ENCODE measurements around the gene TACC2.

TACC2 gene

GRCh38 chr10:122291739-122292138, 302.8 kb downstream of the TACC2 start:
- no peaks in the 10 kb centered on the region for H3K36me3 ChIP-seq (ENCODE audit: control insufficient read depth in 5 of 5, insufficient read depth in 5 of 5, low read length in 5 of 5)
- H3K27ac ChIP-seq (ENCODE audit: low read depth, low read length): no peak overlapping the region
- H3K27me3 ChIP-seq (ENCODE audit: control insufficient read depth in 5 of 5, insufficient read depth in 4 of 5, low read length in 5 of 5): no peaks in the 10 kb centered on the region
- H3K9me3 ChIP-seq (ENCODE audit: control insufficient read depth in 5 of 5, low read length in 5 of 5): no peaks in the 10 kb centered on the region
- no peak overlapping the region for H3K9ac ChIP-seq (ENCODE audit: low read length in 5 of 5)
- peaks cover 0 to 9% (median 7%) of the 10 kb centered on the region in 5 donors for H3K4me1 ChIP-seq (ENCODE audit: control insufficient read depth in 5 of 5, insufficient read depth in 5 of 5, low read length in 5 of 5)
- H3K4me3 ChIP-seq (ENCODE audit: low read depth in 1 of 5, low read length in 5 of 5): no peak overlapping the region

GRCh38 chr10:122292376-122292775, 303.4 kb downstream of the TACC2 start:
- Histone ChIP-seq H3K9ac (ENCODE audit: low read length in 5 of 5) (no peak overlapping the region), H3K27me3 (ENCODE audit: control insufficient read depth in 5 of 5, insufficient read depth in 4 of 5, low read length in 5 of 5) (peaks cover 0 to 2% (median 0%) of the 10 kb centered on the region in 5 donors), H3K4me1 (ENCODE audit: control insufficient read depth in 5 of 5, insufficient read depth in 5 of 5, low read length in 5 of 5) (peaks cover 0 to 5% (median 1%) of the 10 kb centered on the region in 5 donors), H3K9me3 (ENCODE audit: control insufficient read depth in 5 of 5, low read length in 5 of 5) (no peaks in the 10 kb centered on the region), H3K36me3 (ENCODE audit: control insufficient read depth in 5 of 5, insufficient read depth in 5 of 5, low read length in 5 of 5) (no peaks in the 10 kb centered on the region), H3K4me3 (ENCODE audit: low read depth in 1 of 5, low read length in 5 of 5) (no peak overlapping the region), H3K27ac (ENCODE audit: low read depth, low read length) (no peak overlapping the region)

- no peaks in the 10 kb centered on the region for H3K36me3 ChIP-seq (ENCODE audit: control insufficient read depth in 5 of 5, insufficient read depth in 5 of 5, low read length in 5 of 5)
- no peak overlapping the region for H3K27ac ChIP-seq (ENCODE audit: low read depth, low read length)
- H3K4me3 ChIP-seq (ENCODE audit: low read depth in 1 of 5, low read length in 5 of 5): no peak overlapping the region
- H3K9ac ChIP-seq (ENCODE audit: low read length in 5 of 5): no peak overlapping the region
- H3K27me3 ChIP-seq (ENCODE audit: control insufficient read depth in 5 of 5, insufficient read depth in 4 of 5, low read length in 5 of 5): peaks cover 0 to 3% (median 0%) of the 10 kb centered on the region in 5 donors
- no peaks in the 10 kb centered on the region for H3K9me3 ChIP-seq (ENCODE audit: control insufficient read depth in 5 of 5, low read length in 5 of 5)
- peaks cover 0 to 5% (median 0%) of the 10 kb centered on the region in 5 donors for H3K4me1 ChIP-seq (ENCODE audit: control insufficient read depth in 5 of 5, insufficient read depth in 5 of 5, low read length in 5 of 5)
Measured at GRCh38 chr10:122293156-122293960, 304.4 kb downstream of the TACC2 start.

- Histone ChIP-seq H3K9me3 (ENCODE audit: control insufficient read depth in 5 of 5, low read length in 5 of 5) (no peaks in the 10 kb centered on the region), H3K4me1 (ENCODE audit: control insufficient read depth in 5 of 5, insufficient read depth in 5 of 5, low read length in 5 of 5) (peaks cover 0 to 5% (median 1%) of the 10 kb centered on the region in 5 donors), H3K27me3 (ENCODE audit: control insufficient read depth in 5 of 5, insufficient read depth in 4 of 5, low read length in 5 of 5) (peaks cover 0 to 6% (median 0%) of the 10 kb centered on the region in 5 donors), H3K9ac (ENCODE audit: low read length in 5 of 5) (no peak overlapping the region), H3K27ac (ENCODE audit: low read depth, low read length) (no peak overlapping the region), H3K36me3 (ENCODE audit: control insufficient read depth in 5 of 5, insufficient read depth in 5 of 5, low read length in 5 of 5) (no peaks in the 10 kb centered on the region), H3K4me3 (ENCODE audit: low read depth in 1 of 5, low read length in 5 of 5) (no peak overlapping the region)
Measured at GRCh38 chr10:122293961-122294380, 305.0 kb downstream of the TACC2 start.

DNA sequence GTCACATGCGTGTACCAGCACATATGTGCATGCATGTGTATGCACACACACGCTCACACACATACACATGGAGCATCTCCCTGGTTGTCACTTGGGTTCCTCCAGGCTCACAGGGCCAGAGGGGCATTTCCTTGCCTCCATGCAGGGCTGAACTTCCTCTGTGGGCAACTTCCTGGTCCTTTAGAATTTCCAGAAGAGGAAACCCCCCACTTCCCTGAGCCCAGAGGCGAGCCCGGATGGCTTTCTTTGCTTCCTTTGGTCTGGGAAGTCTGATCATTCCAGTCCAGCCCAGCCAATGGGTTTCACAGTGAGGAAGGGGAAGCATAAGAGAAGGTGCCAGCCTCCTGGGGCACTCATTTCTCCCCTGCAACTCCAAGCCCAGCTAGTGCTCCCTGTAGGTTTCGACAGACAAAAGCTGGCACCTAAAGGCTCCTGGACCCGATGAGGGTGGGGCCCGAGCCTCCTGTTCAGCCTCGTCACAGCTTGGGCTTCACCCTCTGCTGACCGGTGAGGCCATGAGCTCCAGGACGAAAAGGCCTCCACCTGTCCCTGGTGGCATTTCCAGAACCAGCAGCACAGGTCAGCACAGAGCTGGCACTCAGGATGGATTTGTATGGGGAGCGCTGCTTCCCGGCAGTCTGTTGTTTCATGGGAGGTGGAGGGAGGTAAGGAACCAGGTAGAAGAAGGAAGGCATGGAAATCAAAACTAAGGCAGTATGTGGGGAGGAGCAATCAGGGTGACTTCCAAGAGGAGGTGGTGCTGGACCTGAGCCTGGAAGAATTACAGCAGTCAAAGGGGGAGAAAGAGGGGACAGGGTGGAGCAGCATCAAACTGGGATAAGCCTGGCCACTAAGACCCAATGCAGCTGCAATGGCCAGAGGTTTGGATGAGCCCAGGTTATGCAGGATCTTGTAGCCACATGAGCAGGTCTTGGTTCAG, 305.8 kb downstream of the TACC2 start:
- Histone ChIP-seq H3K4me1 (ENCODE audit: control insufficient read depth in 5 of 5, insufficient read depth in 5 of 5, low read length in 5 of 5) (peaks cover 0 to 5% (median 3%) of the 10 kb centered on the region in 5 donors), H3K27me3 (ENCODE audit: control insufficient read depth in 5 of 5, insufficient read depth in 4 of 5, low read length in 5 of 5) (peaks cover 0 to 6% (median 0%) of the 10 kb centered on the region in 5 donors), H3K9me3 (ENCODE audit: control insufficient read depth in 5 of 5, low read length in 5 of 5) (no peaks in the 10 kb centered on the region), H3K9ac (ENCODE audit: low read length in 5 of 5) (no peak overlapping the region), H3K4me3 (ENCODE audit: low read depth in 1 of 5, low read length in 5 of 5) (no peak overlapping the region), H3K36me3 (ENCODE audit: control insufficient read depth in 5 of 5, insufficient read depth in 5 of 5, low read length in 5 of 5) (no peaks in the 10 kb centered on the region), H3K27ac (ENCODE audit: low read depth, low read length) (no peak overlapping the region)

DNA sequence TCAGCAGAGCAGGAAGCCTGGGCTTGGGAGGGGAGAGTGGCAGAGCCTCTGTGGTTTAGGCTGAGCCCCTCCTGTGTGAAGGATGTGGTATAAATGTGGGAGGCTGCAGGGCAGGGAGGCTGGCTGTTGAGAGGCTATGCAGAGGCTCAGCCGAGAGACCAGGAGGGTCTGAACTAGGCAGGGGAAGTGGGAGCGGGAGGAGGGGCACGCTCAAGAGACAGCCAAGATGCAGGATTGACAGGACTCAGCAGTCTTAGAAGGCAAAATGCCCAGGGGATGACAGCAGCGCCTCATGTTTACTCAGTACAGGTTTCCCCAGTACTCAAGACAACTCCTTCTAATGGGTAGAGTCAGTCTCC, 306.5 kb downstream of the TACC2 start:
- Histone ChIP-seq H3K27me3 (ENCODE audit: control insufficient read depth in 5 of 5, insufficient read depth in 4 of 5, low read length in 5 of 5) (peaks cover 0 to 6% (median 0%) of the 10 kb centered on the region in 5 donors), H3K27ac (ENCODE audit: low read depth, low read length) (no peak overlapping the region), H3K36me3 (ENCODE audit: control insufficient read depth in 5 of 5, insufficient read depth in 5 of 5, low read length in 5 of 5) (no peaks in the 10 kb centered on the region), H3K4me1 (ENCODE audit: control insufficient read depth in 5 of 5, insufficient read depth in 5 of 5, low read length in 5 of 5) (peaks cover 0 to 5% (median 3%) of the 10 kb centered on the region in 5 donors), H3K9ac (ENCODE audit: low read length in 5 of 5) (no peak overlapping the region), H3K9me3 (ENCODE audit: control insufficient read depth in 5 of 5, low read length in 5 of 5) (no peaks in the 10 kb centered on the region), H3K4me3 (ENCODE audit: low read depth in 1 of 5, low read length in 5 of 5) (no peak overlapping the region)

GRCh38 chr10:122296363-122297120, 307.6 kb downstream of the TACC2 start:
- H3K9ac ChIP-seq (ENCODE audit: low read length in 5 of 5): no peak overlapping the region
- peaks cover 0 to 5% (median 3%) of the 10 kb centered on the region in 5 donors for H3K4me1 ChIP-seq (ENCODE audit: control insufficient read depth in 5 of 5, insufficient read depth in 5 of 5, low read length in 5 of 5)
- no peak overlapping the region for H3K27ac ChIP-seq (ENCODE audit: low read depth, low read length)
- H3K27me3 ChIP-seq (ENCODE audit: control insufficient read depth in 5 of 5, insufficient read depth in 4 of 5, low read length in 5 of 5): peaks cover 0 to 6% (median 0%) of the 10 kb centered on the region in 5 donors
- no peaks in the 10 kb centered on the region for H3K36me3 ChIP-seq (ENCODE audit: control insufficient read depth in 5 of 5, insufficient read depth in 5 of 5, low read length in 5 of 5)
- H3K9me3 ChIP-seq (ENCODE audit: control insufficient read depth in 5 of 5, low read length in 5 of 5): no peaks in the 10 kb centered on the region
- H3K4me3 ChIP-seq (ENCODE audit: low read depth in 1 of 5, low read length in 5 of 5): no peak overlapping the region

DNA sequence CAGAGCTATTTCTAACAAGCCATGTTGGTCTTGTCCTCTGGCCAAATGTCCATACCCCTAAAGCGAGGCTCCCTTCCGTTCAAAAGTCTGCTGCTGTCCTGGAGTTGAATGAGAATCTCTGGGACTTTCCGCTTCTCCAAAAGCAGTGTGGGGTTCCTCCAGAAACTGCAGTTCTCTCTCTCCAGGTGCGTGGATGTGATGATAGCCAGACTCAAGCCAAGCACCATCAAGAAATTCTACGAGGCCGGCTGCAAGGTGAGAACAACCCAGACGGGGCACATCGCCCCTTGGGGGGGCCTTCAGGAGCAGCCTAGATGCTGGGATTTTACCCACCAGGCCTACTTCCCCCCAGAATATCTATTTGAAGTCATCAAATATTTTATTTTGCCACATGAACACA, 308.6 kb downstream of the TACC2 start:
- Histone ChIP-seq H3K27me3 (ENCODE audit: control insufficient read depth in 5 of 5, insufficient read depth in 4 of 5, low read length in 5 of 5) (peaks cover 0 to 6% (median 0%) of the 10 kb centered on the region in 5 donors), H3K4me3 (ENCODE audit: low read depth in 1 of 5, low read length in 5 of 5) (no peak overlapping the region), H3K36me3 (ENCODE audit: control insufficient read depth in 5 of 5, insufficient read depth in 5 of 5, low read length in 5 of 5) (no peaks in the 10 kb centered on the region), H3K9ac (ENCODE audit: low read length in 5 of 5) (no peak overlapping the region), H3K27ac (ENCODE audit: low read depth, low read length) (no peak overlapping the region), H3K4me1 (ENCODE audit: control insufficient read depth in 5 of 5, insufficient read depth in 5 of 5, low read length in 5 of 5) (peaks cover 0 to 5% (median 3%) of the 10 kb centered on the region in 5 donors), H3K9me3 (ENCODE audit: control insufficient read depth in 5 of 5, low read length in 5 of 5) (no peaks in the 10 kb centered on the region)

GRCh38 chr10:122298206-122298597, 309.2 kb downstream of the TACC2 start:
- no peak overlapping the region for H3K4me3 ChIP-seq (ENCODE audit: low read depth in 1 of 5, low read length in 5 of 5)
- H3K9me3 ChIP-seq (ENCODE audit: control insufficient read depth in 5 of 5, low read length in 5 of 5): no peaks in the 10 kb centered on the region
- H3K4me1 ChIP-seq (ENCODE audit: control insufficient read depth in 5 of 5, insufficient read depth in 5 of 5, low read length in 5 of 5): peaks cover 0 to 5% (median 3%) of the 10 kb centered on the region in 5 donors
- H3K27ac ChIP-seq (ENCODE audit: low read depth, low read length): no peak overlapping the region
- peaks cover 0 to 6% (median 0%) of the 10 kb centered on the region in 5 donors for H3K27me3 ChIP-seq (ENCODE audit: control insufficient read depth in 5 of 5, insufficient read depth in 4 of 5, low read length in 5 of 5)
- no peak overlapping the region for H3K9ac ChIP-seq (ENCODE audit: low read length in 5 of 5)
- no peaks in the 10 kb centered on the region for H3K36me3 ChIP-seq (ENCODE audit: control insufficient read depth in 5 of 5, insufficient read depth in 5 of 5, low read length in 5 of 5)

Data from subcutaneous abdominal adipose tissue (tissue), 5 donors.